GM20000 (cell line): ENCODE results near the gene SHC1.

Source experiments
- DNase-seq: peaks from one replicate; pipeline ENCODE4 v3.0.0; 2012; ENCODE audit warnings: low spot score
- TF ChIP-seq, protein P1 (sequence below): IDR thresholded peaks from 2 replicates; pipeline ENCODE4 v1.5.1; 2012; ENCODE audit warnings: mild to moderate bottlenecking, control low read depth; ENCODE audit errors: extremely low read depth, missing control alignments

Gene SHC1

DNA sequence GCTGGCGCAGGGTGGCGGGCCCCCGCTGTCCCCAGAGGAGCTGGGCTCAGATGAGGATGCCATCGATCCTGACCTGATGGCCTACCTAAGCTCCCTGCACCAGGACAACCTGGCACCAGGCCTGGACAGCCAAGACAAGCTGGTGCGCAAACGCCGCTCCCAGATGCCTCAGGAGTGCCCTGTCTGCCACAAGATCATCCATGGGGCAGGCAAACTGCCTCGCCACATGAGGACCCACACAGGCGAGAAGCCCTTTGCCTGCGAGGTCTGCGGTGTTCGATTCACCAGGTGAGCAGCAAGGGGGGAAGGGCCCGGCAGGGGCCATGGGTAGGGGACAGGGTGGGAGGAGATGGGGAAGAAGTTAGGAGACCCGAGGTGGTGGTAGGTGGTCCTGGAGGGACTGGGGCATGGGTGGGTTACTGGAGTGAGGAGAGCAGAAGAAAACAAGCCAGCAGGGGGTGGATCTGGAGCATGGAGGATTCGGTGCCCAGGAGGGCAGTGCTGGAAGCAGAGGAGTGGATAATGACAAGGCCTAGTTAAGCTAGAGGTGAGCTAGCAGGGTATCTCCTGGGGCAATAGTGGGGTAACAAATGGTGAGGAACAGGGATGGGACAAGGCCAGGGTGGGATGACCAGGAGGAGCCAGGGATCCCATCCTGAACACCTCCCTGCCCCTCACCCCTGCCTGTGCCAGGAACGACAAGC is 45.1 kb upstream of the SHC1 start:
- TF ChIP-seq, protein P1, sequence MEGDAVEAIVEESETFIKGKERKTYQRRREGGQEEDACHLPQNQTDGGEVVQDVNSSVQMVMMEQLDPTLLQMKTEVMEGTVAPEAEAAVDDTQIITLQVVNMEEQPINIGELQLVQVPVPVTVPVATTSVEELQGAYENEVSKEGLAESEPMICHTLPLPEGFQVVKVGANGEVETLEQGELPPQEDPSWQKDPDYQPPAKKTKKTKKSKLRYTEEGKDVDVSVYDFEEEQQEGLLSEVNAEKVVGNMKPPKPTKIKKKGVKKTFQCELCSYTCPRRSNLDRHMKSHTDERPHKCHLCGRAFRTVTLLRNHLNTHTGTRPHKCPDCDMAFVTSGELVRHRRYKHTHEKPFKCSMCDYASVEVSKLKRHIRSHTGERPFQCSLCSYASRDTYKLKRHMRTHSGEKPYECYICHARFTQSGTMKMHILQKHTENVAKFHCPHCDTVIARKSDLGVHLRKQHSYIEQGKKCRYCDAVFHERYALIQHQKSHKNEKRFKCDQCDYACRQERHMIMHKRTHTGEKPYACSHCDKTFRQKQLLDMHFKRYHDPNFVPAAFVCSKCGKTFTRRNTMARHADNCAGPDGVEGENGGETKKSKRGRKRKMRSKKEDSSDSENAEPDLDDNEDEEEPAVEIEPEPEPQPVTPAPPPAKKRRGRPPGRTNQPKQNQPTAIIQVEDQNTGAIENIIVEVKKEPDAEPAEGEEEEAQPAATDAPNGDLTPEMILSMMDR: no peak
- DNase-seq: no peak

DNA sequence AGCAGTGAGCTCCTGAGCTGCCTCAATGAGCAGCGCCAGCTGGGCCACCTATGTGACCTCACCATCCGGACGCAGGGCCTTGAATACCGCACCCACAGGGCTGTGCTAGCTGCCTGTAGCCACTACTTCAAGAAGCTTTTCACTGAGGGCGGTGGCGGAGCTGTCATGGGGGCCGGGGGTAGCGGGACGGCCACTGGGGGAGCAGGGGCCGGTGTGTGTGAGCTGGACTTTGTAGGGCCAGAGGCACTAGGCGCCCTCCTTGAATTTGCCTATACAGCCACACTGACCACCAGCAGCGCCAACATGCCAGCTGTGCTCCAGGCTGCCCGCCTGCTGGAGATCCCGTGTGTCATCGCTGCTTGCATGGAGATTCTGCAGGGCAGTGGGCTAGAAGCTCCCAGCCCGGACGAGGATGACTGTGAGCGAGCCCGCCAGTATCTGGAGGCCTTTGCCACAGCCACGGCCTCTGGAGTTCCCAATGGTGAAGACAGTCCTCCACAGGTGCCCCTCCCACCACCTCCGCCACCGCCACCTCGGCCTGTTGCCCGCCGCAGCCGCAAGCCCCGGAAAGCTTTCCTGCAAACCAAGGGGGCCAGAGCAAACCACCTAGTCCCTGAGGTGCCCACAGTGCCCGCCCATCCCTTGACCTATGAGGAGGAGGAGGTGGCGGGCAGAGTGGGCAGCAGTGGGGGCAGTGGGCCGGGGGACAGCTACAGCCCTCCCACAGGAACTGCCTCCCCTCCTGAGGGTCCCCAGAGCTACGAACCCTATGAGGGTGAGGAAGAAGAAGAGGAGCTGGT is 44.4 kb upstream of the SHC1 start:
- no peak for DNase-seq
- TF ChIP-seq, protein P1: no peak

DNA sequence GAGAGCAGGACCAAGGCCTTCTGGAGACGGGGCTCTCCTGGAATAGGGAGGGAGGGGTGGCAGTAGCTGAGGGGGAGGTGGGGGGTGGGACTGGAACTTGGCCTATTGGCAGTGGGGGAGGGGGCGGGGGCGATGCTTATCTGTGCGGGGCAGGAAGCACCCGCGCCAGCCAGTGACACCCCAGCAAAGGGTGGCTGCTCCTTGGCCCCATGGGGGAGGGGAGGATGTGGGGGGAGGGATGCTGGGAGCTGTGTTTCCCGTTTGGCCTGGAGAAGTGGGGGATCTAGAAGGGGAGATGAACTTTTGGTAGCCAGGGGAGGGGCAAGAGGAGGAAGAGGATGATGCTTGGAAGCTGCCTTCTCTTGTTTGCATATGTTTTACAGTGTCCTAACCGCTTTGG is 43.1 kb upstream of the SHC1 start:
- TF ChIP-seq, protein P1: no peak
- DNase-seq: no peak

DNA sequence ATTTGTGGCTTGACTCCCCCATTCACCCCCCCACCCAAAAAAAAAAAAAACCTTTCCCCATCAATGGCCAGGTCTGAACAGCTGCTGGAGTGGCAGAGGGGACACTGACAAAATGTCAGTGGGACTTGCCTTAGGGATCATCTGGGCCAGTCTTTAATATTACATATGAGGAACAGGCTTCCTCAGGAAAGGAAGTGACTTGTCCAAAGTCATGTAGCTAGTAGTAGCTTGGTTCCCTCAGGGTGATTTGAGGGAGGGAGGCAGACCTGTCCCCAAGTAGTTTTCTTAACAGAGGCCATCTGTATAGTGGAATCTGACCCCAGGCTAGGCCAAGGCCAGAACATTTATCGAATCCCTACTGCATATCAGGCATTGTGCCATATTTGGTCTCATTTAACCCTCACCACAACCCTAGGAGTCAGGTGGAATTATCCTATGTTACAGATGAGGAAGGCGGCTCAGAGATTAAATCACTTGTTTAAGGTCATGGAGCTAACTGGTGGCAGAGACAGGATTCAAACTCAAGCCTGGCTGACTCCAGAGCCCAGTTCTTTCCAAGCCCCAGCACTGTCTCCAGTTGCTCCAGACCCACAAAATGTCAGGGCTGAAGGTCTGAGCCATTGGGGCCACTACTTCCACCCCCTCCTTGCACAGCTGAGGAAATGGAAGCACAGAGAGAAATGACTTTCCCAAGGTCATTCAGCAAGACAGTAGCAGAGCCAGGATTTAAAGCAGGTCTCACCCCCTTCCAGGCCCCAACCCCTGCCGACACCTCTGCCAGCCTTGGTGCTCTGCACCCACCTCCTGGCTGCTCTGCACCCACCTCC is 42.4 kb upstream of the SHC1 start:
- TF ChIP-seq, protein P1: no peak
- no peak for DNase-seq

DNA sequence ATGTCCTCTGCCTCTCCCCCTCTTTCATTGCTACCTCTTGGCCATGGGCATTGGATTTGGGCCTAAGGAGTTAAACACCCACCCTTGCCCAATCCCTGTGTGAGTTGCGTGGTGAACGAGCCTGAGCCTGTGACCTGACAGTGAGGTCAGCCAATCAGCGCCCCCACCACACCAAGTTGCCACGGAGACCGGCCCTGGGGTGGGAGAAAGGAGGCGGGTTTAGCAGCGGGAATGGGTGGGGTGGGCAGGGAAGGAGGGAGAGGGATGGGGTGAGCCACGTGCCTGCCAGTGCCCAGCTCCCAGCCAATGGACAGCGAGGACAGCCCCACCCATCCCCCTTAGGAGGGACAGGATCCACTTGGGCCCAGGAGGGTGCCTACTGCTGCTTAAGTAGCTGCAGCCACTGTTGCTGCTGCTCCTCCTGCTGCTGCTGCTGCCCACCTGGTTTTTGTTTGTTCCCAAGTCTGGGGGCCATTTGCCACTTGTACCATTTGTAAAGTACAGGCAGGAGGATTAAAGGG is 41.5 kb upstream of the SHC1 start:
- no peak for DNase-seq
- TF ChIP-seq, protein P1: no peak

DNA sequence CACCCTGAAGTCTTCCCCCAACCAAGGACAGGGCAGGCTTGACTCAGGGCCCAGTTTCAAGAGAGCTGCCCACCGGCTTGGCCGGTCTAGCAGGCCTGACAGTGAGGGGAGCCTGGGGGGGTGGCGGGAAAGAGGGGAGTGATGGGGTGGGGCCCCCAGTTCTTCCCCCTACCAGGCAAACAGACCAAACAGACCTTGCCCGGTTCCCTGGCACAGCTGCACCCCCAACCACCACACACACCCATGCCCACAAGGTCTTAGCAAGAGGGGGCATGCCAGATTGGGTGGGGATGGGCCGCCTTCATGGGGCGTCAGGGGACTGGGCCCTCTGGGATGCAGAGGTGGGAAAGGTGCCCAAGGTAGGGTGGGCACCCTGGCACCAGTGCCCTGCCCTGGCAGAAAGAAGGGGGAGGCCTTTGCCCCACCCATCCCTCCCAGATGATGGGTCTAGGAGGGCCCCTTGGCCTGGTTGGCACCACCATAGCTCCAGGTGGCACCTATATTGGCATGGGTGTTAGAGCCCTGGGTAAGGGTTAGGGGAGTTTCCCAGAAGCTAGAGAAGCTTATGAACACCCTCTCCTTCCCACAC is 41.0 kb upstream of the SHC1 start:
- DNase-seq: no peak
- TF ChIP-seq, protein P1: no peak
